GM12878 (cell line): Measurements from ENCODE around the gene AGBL5. TPM values are rescaled to one million over a fixed set of nuclear protein-coding genes. Genes with fewer than 3 reads are reported as not detected.

Experiments used
- ATAC-seq: fragments of 200-7000 bp; cut with Tn5 transposase; 3 replicates; pipeline ENCODE4 v1.9.1; 2020; ENCODE audit warnings: mild to moderate bottlenecking, moderate library complexity
- BruUV-seq: library from RNA; stranded (reverse); fragments of 400-500 nt; replicated peaks from 2 replicates; lab custom pipeline; 2021; lab: Mats Ljungman, UMichigan
- CTCF ChIA-PET: fragments of 300-600 bp; sonication (Branson Sonifier 250); formaldehyde crosslinking; extraction: SDS; loops from one replicate; lab custom pipeline; 2021; ENCODE audit warnings: inconsistent platforms; lab: Yijun Ruan, JAX
- POLR2A ChIA-PET: fragments of 350-600 bp; formaldehyde crosslinking; extraction: SDS; loops from one replicate; lab custom pipeline; 2021; ENCODE audit warnings: inconsistent platforms; lab: Charles Lee
- RAD21 ChIA-PET: fragments of 300-600 bp; sonication (Branson Sonifier 250); formaldehyde crosslinking; loops from one replicate; lab custom pipeline; 2023; ENCODE audit warnings: antibody characterized with exemption; ENCODE audit not compliant: unreplicated experiment; lab: Charles Lee
- SMC1A ChIA-PET: fragments of 300-600 bp; sonication (Branson Sonifier 250); formaldehyde crosslinking; loops from one replicate; lab custom pipeline; 2023; ENCODE audit not compliant: unreplicated experiment, uncharacterized antibody; lab: Charles Lee
- DNase-seq: peaks from one replicate; pipeline ENCODE4 v3.0.0-alpha.2; 2011; ENCODE audit warnings: low read depth, low spot score
- FAIRE-seq: peaks from 3 replicates; lab custom pipeline; 2011; peaks lifted over from hg19 to GRCh38; lab: Jason Lieb, UNC
- H2AFZ ChIP-seq: 2 replicates; pipeline ENCODE4 v1.6.0; 2011; ENCODE audit warnings: low read depth, low read length, control low read depth; ENCODE audit not compliant: control insufficient read depth
- H3K27ac ChIP-seq: 2 replicates; pipeline ENCODE4 v1.5.1; 2011; ENCODE audit warnings: control low read depth; ENCODE audit not compliant: control insufficient read depth, insufficient read depth
- H3K27me3 ChIP-seq, 2 experiments: replicated peaks in 1 of 2; 2 replicates each; pipeline versions ENCODE4 v1.6.0 to v1.6.1; 2011; ENCODE audit warnings: low read length in 1 of 2; ENCODE audit not compliant: control insufficient read depth in 2 of 2, insufficient read depth in 2 of 2
- H3K36me3 ChIP-seq, 2 experiments: 2 replicates each; pipeline ENCODE4 v1.5.1; 2011; ENCODE audit warnings: low read length in 1 of 2; ENCODE audit not compliant: control insufficient read depth in 2 of 2, insufficient read depth in 2 of 2
- H3K4me1 ChIP-seq: 2 replicates; pipeline ENCODE4 v1.6.1; 2011; ENCODE audit warnings: mild to moderate bottlenecking, low read length, moderate library complexity, mixed read lengths; ENCODE audit not compliant: control insufficient read depth, insufficient read depth
- H3K4me2 ChIP-seq: 2 replicates; pipeline ENCODE4 v1.6.0; 2011; ENCODE audit warnings: control low read depth; ENCODE audit not compliant: control insufficient read depth, insufficient read depth
- H3K4me3 ChIP-seq: fragments of 200-600 bp; sonication (generic); 2 replicates; pipeline ENCODE4 v1.5.1; 2016
- H3K79me2 ChIP-seq: 2 replicates; pipeline ENCODE4 v1.6.0; 2011; ENCODE audit warnings: low read length; ENCODE audit not compliant: control insufficient read depth, insufficient read depth
- H3K9ac ChIP-seq: 2 replicates; pipeline ENCODE4 v1.8.0; 2011; ENCODE audit warnings: low read length, control low read depth, mixed read lengths; ENCODE audit not compliant: control insufficient read depth, insufficient read depth
- H3K9me3 ChIP-seq: replicated peaks from 3 replicates; pipeline ENCODE4 v1.5.1; 2011; ENCODE audit warnings: mild to moderate bottlenecking, low read length; ENCODE audit not compliant: control insufficient read depth, insufficient read depth
- H4K20me1 ChIP-seq: 2 replicates; pipeline ENCODE4 v1.6.0; 2011; ENCODE audit not compliant: control insufficient read depth, insufficient read depth
- CEBPZ ChIP-seq: fragments of 150-350 bp; IDR thresholded peaks from 2 replicates; pipeline ENCODE4 v1.6.1; 2016; ENCODE audit warnings: low read depth, low read length
- CREB1 ChIP-seq: IDR thresholded peaks from 2 replicates; pipeline ENCODE4 v1.6.1; 2012; ENCODE audit warnings: low read depth, mild to moderate bottlenecking, inconsistent platforms
- EED ChIP-seq: sonication (generic); IDR thresholded peaks from 2 replicates; pipeline ENCODE4 v1.6.1; 2016; ENCODE audit warnings: antibody characterized with exemption, low read depth
- GATAD2B ChIP-seq: fragments of 450-650 bp; conservative IDR thresholded peaks from 2 replicates; pipeline ENCODE4 v1.6.1; 2017; ENCODE audit warnings: low read depth, mild to moderate bottlenecking, moderate library complexity
- IKZF2 ChIP-seq, 2 experiments: fragments of 450-650 bp; IDR thresholded peaks; 2 replicates each; pipeline ENCODE4 v1.6.1; 2017; ENCODE audit warnings: mild to moderate bottlenecking in 2 of 2, moderate library complexity in 2 of 2
- IRF3 ChIP-seq: fragments of 450-650 bp; IDR thresholded peaks from 2 replicates; pipeline ENCODE4 v1.6.1; 2014; ENCODE audit warnings: mild to moderate bottlenecking
- KAT2A ChIP-seq: conservative IDR thresholded peaks from 2 replicates; pipeline ENCODE4 v1.6.1; 2011; ENCODE audit warnings: low read depth, low read length; ENCODE audit not compliant: control insufficient read depth
- MXI1 ChIP-seq: fragments of 150-350 bp; IDR thresholded peaks from 2 replicates; pipeline ENCODE4 v1.6.1; 2011; ENCODE audit warnings: low read depth, mild to moderate bottlenecking, inconsistent platforms, low read length, improper control_type of control experiment
- NBN ChIP-seq: fragments of 450-650 bp; IDR thresholded peaks from 2 replicates; pipeline ENCODE4 v1.6.1; 2016
- NFXL1 ChIP-seq: fragments of 450-650 bp; IDR thresholded peaks from 2 replicates; pipeline ENCODE4 v1.6.1; 2017; ENCODE audit warnings: antibody characterized with exemption, mild to moderate bottlenecking, borderline replicate concordance
- NR2F1 ChIP-seq: fragments of 450-650 bp; conservative IDR thresholded peaks from 2 replicates; pipeline ENCODE4 v1.6.1; 2017; ENCODE audit warnings: mild to moderate bottlenecking
- SMARCA5 ChIP-seq: fragments of 450-650 bp; IDR thresholded peaks from 2 replicates; pipeline ENCODE4 v1.6.1; 2017; ENCODE audit warnings: mild to moderate bottlenecking
- SUPT20H ChIP-seq: IDR thresholded peaks from 2 replicates; pipeline ENCODE4 v1.6.1; 2011; ENCODE audit warnings: low read depth, mild to moderate bottlenecking, low read length, moderate library complexity, borderline replicate concordance; ENCODE audit not compliant: control insufficient read depth
- ZZZ3 ChIP-seq: IDR thresholded peaks from 2 replicates; pipeline ENCODE4 v1.6.1; 2011; ENCODE audit warnings: low read depth; ENCODE audit not compliant: control insufficient read depth, insufficient read length
- WGBS: methylation state at CpG from one replicate; pipeline ENCODE4 v1.1.6; 2016; ENCODE audit warnings: low lambda C conversion rate; ENCODE audit not compliant: insufficient replicate concordance, insufficient coverage; ENCODE audit errors: missing lambda C conversion rate; 5-methylcytosine and 5-hydroxymethylcytosine counted together
- in situ Hi-C: fragments of 300-500 bp; cut with MboI; formaldehyde crosslinking; loops from 9 replicates; pipeline ENCODE4 v1.14.3; 2018; ENCODE audit warnings: mixed read lengths
- intact Hi-C: fragments of 100-400 bp; cut with micrococcal nuclease; formaldehyde crosslinking; loops from one replicate; pipeline ENCODE4 v1.14.2; 2022; ENCODE audit not compliant: unreplicated experiment
- polyA plus RNA-seq, 11 experiments: library from polyadenylated mRNA; depleted of rRNA in 4 of 11; unstranded in 6 of 11; stranded (reverse) in 5 of 11; fragments of >200 nt; fragmentation: Nextera tagmentation in 4 of 11; fragmentation: Illumina TruSeq in 1 of 11; extraction: Ambion mirVana in 4 of 11; extraction: Trizol in 1 of 11; gene quantifications; 1 replicate in 1 of 11; 2 replicates in 10 of 11; pipeline versions ENCODE4 v1.2.1 to v1.2.3, GENCODE V29; 2011 to 2016; ENCODE audit warnings: inconsistent platforms in 2 of 11, missing spikeins in 2 of 11, low read depth in 1 of 11
- total RNA-seq, 4 experiments: library from RNA; depleted of rRNA in 3 of 4; stranded (reverse); fragments of >200 nt in 3 of 4; fragmentation: Illumina TruSeq in 1 of 4; extraction: Trizol in 1 of 4; gene quantifications; 2 replicates each; pipeline versions ENCODE4 v1.2.1 to v1.2.3, GENCODE V29; 2013 to 2021
- TF ChIP-seq, protein P1 (sequence below): IDR thresholded peaks from 2 replicates; pipeline ENCODE4 v1.6.1; 2012; ENCODE audit warnings: low read depth, low read length, improper control_type of control experiment
- TF ChIP-seq, protein P2 (sequence below): fragments of 450-650 bp; IDR thresholded peaks from 2 replicates; pipeline ENCODE4 v1.6.1; 2017; ENCODE audit warnings: antibody characterized with exemption, mild to moderate bottlenecking, moderate library complexity

Gene AGBL5
- total and polyA plus RNA-seq, 10 of the 15 experiments (the other 5 are each of a cell fraction or from before 2014, with no cell fraction given) = 1.9 to 28.5 (median 19.5) TPM

GRCh38 chr2:27097341-27097740 lies 45.9 kb downstream of the AGBL5 start:
- ATAC-seq (no peak), FAIRE-seq (no peak)
- intact Hi-C loops (no loop called here), in situ Hi-C loops (loop anchor here (5.0 kb wide), 1 partner anchor 185 kb away; the partner anchor contains the start of gene TRIM54)
- Histone ChIP-seq H3K4me1 (no peaks in the 10 kb centered on the region; the same call in 1 of the 2 replicates), H3K9ac (no peak overlapping the region), H3K79me2 (no peaks in the 10 kb centered on the region), H3K4me3 (no peak overlapping the region), H3K36me3 (no peaks in the 10 kb centered on the region; a peak in 1 of 4 replicates), H3K27me3 (no peaks in the 10 kb centered on the region), H3K4me2 (no peak overlapping the region), H3K9me3 (no peaks in the 10 kb centered on the region)
- RAD21 ChIA-PET = interaction anchor here (1.2 to 4.4 kb wide), 5 partner anchors 55 to 206 kb away, joined by 6 to 39 read pairs (median 15); no protein-coding TSS in a partner anchor
- POLR2A ChIA-PET = no interaction called here
- CTCF ChIA-PET = interaction anchor here (0.9 to 9.3 kb wide), 15 partner anchors 9 to 206 kb away, joined by 3 to 132 read pairs (median 5); partner anchors contain the start of genes ABHD1, KHK and TRIM54
- no peak for TF ChIP-seq NR2F1
- no peak for TF ChIP-seq CEBPZ
- TF ChIP-seq, protein P1, sequence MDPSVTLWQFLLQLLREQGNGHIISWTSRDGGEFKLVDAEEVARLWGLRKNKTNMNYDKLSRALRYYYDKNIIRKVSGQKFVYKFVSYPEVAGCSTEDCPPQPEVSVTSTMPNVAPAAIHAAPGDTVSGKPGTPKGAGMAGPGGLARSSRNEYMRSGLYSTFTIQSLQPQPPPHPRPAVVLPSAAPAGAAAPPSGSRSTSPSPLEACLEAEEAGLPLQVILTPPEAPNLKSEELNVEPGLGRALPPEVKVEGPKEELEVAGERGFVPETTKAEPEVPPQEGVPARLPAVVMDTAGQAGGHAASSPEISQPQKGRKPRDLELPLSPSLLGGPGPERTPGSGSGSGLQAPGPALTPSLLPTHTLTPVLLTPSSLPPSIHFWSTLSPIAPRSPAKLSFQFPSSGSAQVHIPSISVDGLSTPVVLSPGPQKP = no peak
- no peak for TF ChIP-seq NFXL1
- TF ChIP-seq, protein P2, sequence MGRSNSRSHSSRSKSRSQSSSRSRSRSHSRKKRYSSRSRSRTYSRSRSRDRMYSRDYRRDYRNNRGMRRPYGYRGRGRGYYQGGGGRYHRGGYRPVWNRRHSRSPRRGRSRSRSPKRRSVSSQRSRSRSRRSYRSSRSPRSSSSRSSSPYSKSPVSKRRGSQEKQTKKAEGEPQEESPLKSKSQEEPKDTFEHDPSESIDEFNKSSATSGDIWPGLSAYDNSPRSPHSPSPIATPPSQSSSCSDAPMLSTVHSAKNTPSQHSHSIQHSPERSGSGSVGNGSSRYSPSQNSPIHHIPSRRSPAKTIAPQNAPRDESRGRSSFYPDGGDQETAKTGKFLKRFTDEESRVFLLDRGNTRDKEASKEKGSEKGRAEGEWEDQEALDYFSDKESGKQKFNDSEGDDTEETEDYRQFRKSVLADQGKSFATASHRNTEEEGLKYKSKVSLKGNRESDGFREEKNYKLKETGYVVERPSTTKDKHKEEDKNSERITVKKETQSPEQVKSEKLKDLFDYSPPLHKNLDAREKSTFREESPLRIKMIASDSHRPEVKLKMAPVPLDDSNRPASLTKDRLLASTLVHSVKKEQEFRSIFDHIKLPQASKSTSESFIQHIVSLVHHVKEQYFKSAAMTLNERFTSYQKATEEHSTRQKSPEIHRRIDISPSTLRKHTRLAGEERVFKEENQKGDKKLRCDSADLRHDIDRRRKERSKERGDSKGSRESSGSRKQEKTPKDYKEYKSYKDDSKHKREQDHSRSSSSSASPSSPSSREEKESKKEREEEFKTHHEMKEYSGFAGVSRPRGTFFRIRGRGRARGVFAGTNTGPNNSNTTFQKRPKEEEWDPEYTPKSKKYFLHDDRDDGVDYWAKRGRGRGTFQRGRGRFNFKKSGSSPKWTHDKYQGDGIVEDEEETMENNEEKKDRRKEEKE = no peak
- no peak for TF ChIP-seq IKZF2 (IDR thresholded peaks at IDR 0.05)
- no peak for TF ChIP-seq KAT2A
- TF ChIP-seq EED = no peak
- TF ChIP-seq SUPT20H = no peak
- no peak for TF ChIP-seq SMARCA5
- no peak for TF ChIP-seq MXI1
- TF ChIP-seq GATAD2B = no peak
- TF ChIP-seq NBN = no peak
- no peak for TF ChIP-seq IRF3
- TF ChIP-seq ZZZ3 = no peak
- no peak for TF ChIP-seq CREB1
- TF ChIP-seq, all 136 proteins: peak for 0
- no peaks in the 10 kb centered on the region for H4K20me1 ChIP-seq
- no TSS peak for BruUV-seq
- DNase-seq = no peak
- no peak overlapping the region for H3K27ac ChIP-seq
- WGBS = 75% methylated on average over 14 of the region's 14 CpGs
- no peak overlapping the region for H2AFZ ChIP-seq
- SMC1A ChIA-PET = interaction anchor here (1.1 to 4.7 kb wide), 6 partner anchors 10 to 246 kb away, joined by 3 to 19 read pairs (median 6); no protein-coding TSS in a partner anchor
